ENCODE data around the gene RNF157. TPM values are rescaled to one million over a fixed set of nuclear protein-coding genes. Genes with fewer than 3 reads are reported as not detected.

The RNF157 gene
- total and polyA plus RNA-seq, 9 of the 15 experiments (the other 6 are each of a cell fraction or from before 2014, with no cell fraction given), result 8.1 to 31.7 (median 20.8) TPM

DNA sequence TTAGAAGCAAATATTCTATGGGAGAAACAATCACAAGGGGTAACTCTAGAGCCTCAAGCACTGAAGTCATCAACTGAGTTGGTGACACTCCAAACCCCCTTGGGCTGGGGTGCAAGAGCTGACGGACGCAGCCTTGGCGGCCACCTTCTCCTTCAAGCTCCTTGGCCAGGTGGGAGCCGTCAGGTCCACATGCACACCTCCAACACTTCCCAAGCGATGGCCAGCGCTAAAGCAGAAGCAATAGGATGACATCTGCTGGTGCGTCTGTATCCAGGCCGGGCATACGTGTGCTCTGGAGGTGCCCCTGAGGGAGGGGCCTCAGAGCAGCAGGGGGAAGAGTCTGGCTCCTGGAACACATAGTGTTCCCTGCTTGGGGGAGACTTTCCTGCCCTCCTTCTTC, 87.1 kb downstream of the RNF157 start (continued):
- no peak for TF ChIP-seq NCOR1 (IDR thresholded peaks at IDR 0.05)
- no peak for TF ChIP-seq RBM17 (IDR thresholded peaks at IDR 0.05; ENCODE audit: borderline replicate concordance, low read depth, low read length)
- TF ChIP-seq, protein P1, sequence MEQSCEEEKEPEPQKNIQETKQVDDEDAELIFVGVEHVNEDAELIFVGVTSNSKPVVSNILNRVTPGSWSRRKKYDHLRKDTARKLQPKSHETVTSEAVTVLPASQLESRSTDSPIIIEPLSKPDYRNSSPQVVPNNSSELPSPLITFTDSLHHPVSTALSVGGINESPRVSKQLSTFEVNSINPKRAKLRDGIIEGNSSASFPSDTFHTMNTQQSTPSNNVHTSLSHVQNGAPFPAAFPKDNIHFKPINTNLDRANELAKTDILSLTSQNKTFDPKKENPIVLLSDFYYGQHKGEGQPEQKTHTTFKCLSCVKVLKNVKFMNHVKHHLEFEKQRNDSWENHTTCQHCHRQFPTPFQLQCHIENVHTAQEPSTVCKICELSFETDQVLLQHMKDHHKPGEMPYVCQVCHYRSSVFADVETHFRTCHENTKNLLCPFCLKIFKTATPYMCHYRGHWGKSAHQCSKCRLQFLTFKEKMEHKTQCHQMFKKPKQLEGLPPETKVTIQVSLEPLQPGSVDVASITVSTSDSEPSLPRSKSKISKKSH (CRISPR knock-in tag; IDR thresholded peaks at IDR 0.05), result no peak
- TF ChIP-seq, protein P2, sequence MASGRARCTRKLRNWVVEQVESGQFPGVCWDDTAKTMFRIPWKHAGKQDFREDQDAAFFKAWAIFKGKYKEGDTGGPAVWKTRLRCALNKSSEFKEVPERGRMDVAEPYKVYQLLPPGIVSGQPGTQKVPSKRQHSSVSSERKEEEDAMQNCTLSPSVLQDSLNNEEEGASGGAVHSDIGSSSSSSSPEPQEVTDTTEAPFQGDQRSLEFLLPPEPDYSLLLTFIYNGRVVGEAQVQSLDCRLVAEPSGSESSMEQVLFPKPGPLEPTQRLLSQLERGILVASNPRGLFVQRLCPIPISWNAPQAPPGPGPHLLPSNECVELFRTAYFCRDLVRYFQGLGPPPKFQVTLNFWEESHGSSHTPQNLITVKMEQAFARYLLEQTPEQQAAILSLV (tag; IDR thresholded peaks at IDR 0.05), result no peak
- TF ChIP-seq SMAD3 (CRISPR knock-in tag; conservative IDR thresholded peaks at IDR 0.05), result no peak
- TF ChIP-seq ZNF354B (CRISPR knock-in tag; IDR thresholded peaks at IDR 0.05), result no peak

DNA sequence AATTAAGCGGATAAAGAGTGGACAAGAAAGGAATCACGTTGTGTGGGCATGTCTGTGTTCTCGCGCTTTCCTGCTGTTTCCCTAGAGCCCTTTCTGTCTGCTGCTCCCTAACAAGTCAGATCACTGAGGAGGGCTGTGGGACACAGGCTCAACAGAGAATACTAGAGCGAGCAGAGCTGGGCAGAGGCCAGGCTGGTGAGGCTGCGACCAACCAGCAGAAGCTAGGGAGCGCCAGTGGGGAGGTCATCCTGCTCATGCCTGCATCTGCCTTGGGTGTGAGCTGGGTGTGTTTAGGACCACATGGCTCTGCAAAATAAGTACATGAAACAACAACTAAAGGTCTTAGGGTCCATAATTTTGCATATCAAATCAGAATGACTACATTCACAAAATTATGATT, 87.7 kb downstream of the RNF157 start:
- no peaks in the 10 kb centered on the region for H4K20me1 ChIP-seq (replicated peaks; ENCODE audit: control insufficient read depth, insufficient read depth, low read length)
- 0 out of 5 replicates have a peak, but pooled peaks cover 0 to under 1% of the 10 kb centered on the region in 2 experiments for H3K4me1 ChIP-seq (replicated peaks in 1 of 2; ENCODE audit: control insufficient read depth in 2 of 2, insufficient read depth in 2 of 2, low read length in 2 of 2)
- BruUV-seq (replicated peaks), result no TSS peak
- DNase-seq (ENCODE audit: extremely low read depth in 1 of 4, low spot score in 3 of 4) (no peak), ATAC-seq (no peak), FAIRE-seq (no peak)
- no peak overlapping the region for H3K27ac ChIP-seq (ENCODE audit: extremely low read depth, low read depth, low read length)
- TF ChIP-seq RAD21 (CRISPR knock-in tag; conservative IDR thresholded peaks at IDR 0.05 in 1 of 2, IDR thresholded peaks at IDR 0.05 in 1 of 2) (peak in 1 of 2 experiments; percentile 25; a peak in 1 of 4 replicates), RFX7 (CRISPR knock-in tag; IDR thresholded peaks at IDR 0.05) (no peak)
- H3K36me3 ChIP-seq (ENCODE audit: control insufficient read depth, insufficient read depth, low read length), result peaks cover 57% of the 10 kb centered on the region
- no peak overlapping the region for H3K4me3 ChIP-seq
- CTCF ChIA-PET (ENCODE audit: low intra/inter-chr PET ratio), result no interaction called here
- POLR2A ChIA-PET, result interaction anchor here (0.6 to 3.9 kb wide), 7 partner anchors 9 to 538 kb away, joined by 3 to 28 read pairs (median 3); partner anchors contain the start of genes FOXJ1 and UBALD2
- H3K9me1 ChIP-seq (ENCODE audit: control insufficient read depth, insufficient read depth, low read length), result no peaks in the 10 kb centered on the region
- intact Hi-C loops (cut with micrococcal nuclease), result no loop called here
- H3K9ac ChIP-seq (ENCODE audit: insufficient read depth in 1 of 2, low read depth in 2 of 2, low read length in 2 of 2), result no peak overlapping the region
- H3K27me3 ChIP-seq (ENCODE audit: control insufficient read depth in 2 of 2, insufficient read depth in 2 of 2, low read length in 2 of 2), result no peaks in the 10 kb centered on the region
- H3K4me2 ChIP-seq (ENCODE audit: insufficient read depth, low read length), result no peak overlapping the region
- no peaks in the 10 kb centered on the region for H3K79me2 ChIP-seq (ENCODE audit: control insufficient read depth, insufficient read depth, low read length)
- WGBS (ENCODE audit: insufficient coverage, low coverage, missing lambda C conversion rate), result 89% methylated on average over 7 of the region's 7 CpGs
- H3K9me3 ChIP-seq (replicated peaks; ENCODE audit: control insufficient read depth, insufficient read depth, low read depth, low read length), result no peaks in the 10 kb centered on the region
- no peak overlapping the region for H2AFZ ChIP-seq (ENCODE audit: low read depth, low read length)
- in situ Hi-C loops (cut with MboI), result no loop called here
